HG03159 (cell line): ENCODE measurements around the gene SENP3.

ENCODE experiments used
- ATAC-seq: cut with Tn5 transposase; IDR thresholded peaks from one replicate; pipeline ENCODE4 v1.9.1; 2021; ENCODE audit warnings: mild to moderate bottlenecking, moderate library complexity; ENCODE audit not compliant: unreplicated experiment

The SENP3 gene

DNA sequence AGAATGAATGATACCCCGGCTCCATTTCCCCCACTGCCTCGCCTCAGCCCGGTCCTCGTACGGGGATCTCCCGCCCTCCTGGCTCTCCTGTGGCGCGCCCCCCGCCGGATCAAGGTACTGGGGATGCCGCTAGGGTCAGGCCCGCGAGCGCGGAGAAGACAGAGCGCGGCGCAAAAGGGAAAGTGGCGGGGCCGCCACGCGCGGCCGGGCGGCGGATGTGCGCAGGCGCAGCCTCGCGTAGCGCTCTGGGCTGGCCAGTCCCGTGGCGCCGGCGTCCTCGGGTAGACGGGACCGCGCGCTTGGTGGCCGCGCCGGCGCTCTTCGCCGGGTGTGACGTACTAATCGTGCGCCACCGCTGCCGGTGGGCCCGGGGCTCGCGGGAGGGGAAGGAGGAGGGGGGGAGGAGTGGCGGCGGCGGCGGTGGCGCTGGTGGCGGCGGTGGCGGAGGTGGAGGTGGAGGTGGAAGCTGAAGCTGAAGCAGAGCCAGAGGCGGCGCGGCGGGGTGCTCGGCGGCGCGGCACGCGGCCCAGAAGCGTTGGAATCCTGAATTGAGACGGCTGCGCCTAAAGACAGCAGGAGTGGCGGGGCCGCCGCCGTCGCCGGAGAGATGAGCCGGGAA is at the start of gene SENP3:
SENP3 (plus strand) TSS at position 331 of the 619 bp plus-strand sequence. CDS start 1,158 bp downstream, outside the sequence.
- peak; percentile 61 for ATAC-seq

- ATAC-seq: no peak
These were observed 49.6 kb upstream of the SENP3 start for GRCh38 chr17:7512105-7512504.

GRCh38 chr17:7512824-7513540 is 48.7 kb upstream of the SENP3 start:
- no peak for ATAC-seq

- ATAC-seq: no peak
These were observed 47.8 kb upstream of the SENP3 start for GRCh38 chr17:7513850-7514419.

DNA sequence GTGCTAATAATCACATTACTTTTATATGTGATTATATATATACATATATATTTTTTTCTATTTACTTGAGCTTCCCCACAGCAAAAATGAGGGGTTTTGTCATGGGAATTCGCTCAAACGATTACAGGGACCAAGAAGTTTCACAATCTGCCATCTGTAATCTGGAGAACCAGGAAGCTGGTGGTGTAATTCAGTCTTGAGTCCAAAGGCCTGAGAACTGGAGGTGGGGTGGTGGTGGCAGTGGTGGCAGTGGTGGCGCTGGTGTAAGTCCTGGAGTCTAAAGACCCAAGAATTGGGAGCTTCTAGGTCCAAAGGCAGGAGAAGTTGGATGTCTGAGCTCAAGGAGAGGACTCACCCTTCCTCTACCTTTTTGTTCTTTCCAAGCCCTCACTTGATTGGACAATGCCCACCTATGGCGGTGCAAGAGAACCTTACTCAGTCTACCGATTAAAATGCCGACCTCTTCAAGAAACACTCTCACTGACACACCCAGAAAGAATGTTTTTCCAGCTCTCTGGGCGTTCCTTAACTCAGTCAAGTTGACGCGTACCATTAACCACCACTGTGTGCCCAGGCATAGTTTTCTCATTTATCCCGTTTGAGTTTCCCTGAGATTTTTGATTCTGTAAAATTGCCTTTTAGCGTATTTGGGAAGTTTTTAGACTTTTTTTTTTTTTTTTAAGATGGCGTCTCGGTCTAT is 45.7 kb upstream of the SENP3 start:
- no peak for ATAC-seq

DNA sequence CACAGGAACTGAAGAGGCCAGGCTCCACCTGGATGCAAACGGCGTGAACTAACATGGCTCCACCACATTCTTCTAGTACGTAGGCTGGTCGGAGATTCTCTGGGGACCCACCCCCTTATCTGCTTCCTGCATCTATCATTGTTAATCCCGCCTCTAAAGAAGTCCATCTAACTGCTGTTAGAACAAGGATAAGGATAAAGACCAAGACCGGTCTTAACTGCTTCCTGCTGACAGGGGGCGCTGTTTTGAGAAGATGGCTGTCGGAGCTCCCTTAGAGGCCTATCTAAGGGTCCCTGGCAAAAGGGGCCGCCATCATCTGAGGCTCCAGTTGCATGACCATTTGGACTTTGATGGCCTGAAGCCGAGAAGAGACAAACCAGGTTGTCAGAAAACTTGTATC is 38.7 kb upstream of the SENP3 start:
- no peak for ATAC-seq

GRCh38 chr17:7528842-7529241 is 32.9 kb upstream of the SENP3 start:
- ATAC-seq: no peak

DNA sequence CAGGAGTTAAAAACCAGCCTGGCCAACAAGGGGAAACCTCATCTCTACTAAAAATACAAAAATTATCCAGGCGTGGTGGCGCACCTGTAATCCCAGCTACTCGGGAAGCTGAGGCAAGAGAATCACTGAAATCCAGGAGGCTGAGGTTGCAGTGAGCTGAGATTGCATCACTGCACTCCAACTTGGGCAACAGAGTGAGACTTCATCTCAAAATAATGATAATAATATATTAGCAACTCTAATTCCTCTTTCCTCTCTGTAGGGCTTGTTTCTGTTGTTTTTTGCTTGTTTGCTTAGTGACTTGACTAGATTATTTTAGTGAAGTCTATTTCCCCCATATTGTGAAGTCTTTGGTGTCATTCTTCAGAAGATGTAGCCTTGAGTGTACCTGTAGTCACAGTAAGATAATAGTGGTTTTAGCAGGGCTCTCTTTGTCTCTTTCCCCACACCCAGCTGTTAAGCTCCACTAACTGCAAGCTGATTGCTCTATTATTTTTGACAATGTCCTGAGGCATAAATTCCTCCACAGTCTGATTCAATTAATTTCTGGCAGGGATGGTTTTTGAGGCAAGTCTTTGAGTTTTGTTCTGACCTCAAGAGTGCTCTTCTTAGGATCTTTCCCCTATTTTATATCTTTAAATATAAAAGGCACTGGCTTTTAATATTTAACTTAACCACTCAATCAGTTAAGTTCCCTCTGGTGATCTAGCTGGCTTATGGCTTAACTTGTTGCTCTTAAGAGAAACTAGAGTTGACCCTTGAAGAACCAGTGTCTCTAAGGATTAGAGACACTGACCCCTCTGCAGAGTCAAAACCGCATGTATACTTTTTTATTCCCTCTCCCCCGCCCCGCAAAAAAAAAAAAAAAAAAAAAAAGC is 31.5 kb upstream of the SENP3 start:
- no peak for ATAC-seq

DNA sequence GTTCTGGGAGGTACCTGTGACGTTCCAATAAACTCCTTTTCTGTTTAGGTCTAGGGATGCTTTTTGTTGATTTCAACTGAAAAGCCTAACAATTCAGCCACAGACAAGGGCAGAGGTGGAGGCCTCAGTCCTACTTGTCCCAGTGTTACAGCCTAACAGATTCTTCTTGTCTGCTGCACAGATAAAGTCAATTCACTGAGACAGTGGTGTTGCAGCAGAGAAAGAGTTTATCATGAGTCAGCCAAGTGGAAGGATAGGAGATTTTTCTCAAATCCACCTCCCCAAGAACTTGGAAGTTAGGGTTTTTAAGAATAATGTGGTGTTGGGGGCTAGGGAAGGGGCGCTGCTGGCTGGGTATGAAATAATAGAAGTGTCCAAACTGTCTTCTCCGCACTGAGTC is 23.7 kb upstream of the SENP3 start:
- ATAC-seq: no peak

GRCh38 chr17:7538891-7539545 is 22.7 kb upstream of the SENP3 start:
- no peak for ATAC-seq

- no peak for ATAC-seq
These were observed 20.6 kb upstream of the SENP3 start for GRCh38 chr17:7541074-7541621.

- ATAC-seq: no peak
These were observed 16.8 kb upstream of the SENP3 start for GRCh38 chr17:7544911-7545310.

DNA sequence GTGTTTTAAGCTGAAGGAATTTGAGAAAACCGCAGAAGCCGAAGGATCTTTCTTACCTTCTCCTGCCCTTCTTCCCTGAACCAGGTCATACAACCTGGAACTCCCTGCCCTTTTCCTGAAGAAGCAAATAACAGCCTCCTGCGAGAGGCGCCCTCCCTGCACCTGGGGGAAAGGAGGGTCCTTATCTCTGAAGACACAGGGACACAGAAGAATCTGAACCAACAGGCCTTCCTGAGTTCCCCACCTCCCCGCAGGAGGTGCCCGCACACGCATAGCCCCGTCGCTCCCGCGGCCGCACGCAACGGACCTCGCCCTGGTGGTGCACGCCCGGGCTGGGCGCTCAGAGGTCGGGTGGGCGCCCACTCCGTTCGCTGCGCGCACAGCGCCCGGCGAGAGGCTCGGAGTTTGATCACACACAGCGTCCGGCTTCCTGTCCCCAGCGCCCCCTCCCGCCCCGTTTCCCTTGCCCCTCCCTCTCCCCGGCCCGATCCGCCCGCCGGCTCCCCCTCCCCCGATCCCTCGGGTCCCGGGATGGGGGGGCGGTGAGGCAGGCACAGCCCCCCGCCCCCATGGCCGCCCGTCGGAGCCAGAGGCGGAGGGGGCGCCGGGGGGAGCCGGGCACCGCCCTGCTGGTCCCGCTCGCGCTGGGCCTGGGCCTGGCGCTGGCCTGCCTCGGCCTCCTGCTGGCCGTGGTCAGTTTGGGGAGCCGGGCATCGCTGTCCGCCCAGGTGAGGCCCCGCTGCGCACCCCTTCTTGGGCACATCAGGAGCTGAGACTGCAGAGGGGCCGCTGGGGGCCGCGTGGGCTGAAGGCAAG is 12.9 kb upstream of the SENP3 start, which contains the start of gene TNFSF12:
TNFSF12 (plus strand) TSS at position 474 of the 816 bp plus-strand sequence; CDS start at position 570, 96 bp downstream.
- no peak for ATAC-seq

DNA sequence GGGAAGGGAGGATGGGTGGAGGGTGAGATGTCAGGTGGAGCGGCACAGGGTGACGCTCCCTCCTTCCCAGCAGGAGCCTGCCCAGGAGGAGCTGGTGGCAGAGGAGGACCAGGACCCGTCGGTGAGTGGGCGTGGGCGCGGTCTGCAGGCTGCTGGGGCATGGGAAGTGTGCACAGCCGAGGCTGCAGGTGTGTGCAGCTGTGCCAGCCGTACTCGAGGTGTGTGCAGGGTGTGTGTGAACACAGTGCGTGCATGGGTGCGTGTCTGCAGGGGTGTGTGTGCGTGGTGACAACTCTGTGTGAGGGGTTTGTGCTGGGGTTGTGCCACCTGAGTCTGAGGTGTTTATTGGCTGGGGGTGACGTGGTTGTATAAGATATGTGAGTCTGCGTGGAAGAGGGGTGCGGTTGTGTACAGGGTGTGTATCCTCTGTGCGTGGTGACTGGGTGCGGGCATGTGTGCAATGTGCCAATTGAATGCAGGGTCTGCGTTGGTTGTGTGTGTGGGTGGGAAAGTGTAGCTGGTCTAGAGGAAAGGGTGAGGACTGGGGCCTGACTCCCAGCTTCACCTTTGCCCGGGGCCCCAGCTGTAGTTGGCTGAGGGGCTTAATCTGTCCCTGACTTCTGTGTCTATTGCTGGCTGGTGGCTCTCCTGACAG is 12.2 kb upstream of the SENP3 start:
- ATAC-seq: no peak

- ATAC-seq: no peak
These were observed 11.4 kb upstream of the SENP3 start for GRCh38 chr17:7550344-7550743.

GRCh38 chr17:7551396-7551795 is 10.3 kb upstream of the SENP3 start:
- no peak for ATAC-seq

DNA sequence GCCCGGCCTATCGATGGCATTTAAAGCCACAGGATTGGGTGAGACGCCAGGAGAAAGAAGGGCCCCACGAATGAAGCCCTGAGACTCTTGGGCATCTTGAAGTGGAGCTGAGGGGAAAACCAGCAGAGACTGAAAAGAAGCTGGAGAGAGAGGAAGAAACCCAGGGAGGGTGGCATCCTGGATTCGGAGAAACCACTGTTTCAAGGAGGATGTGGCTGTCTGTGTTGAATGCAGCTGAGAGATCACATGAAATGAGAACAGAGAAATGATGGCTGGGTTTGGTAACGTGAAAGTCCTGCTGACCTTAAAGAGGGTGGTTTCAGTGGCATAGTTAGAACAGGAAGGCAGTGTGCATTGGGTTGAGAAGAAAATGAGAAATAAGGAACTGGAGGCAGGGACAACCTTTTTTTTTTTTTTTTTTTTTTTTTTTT is 9.1 kb upstream of the SENP3 start:
- peak; percentile 52 for ATAC-seq

DNA sequence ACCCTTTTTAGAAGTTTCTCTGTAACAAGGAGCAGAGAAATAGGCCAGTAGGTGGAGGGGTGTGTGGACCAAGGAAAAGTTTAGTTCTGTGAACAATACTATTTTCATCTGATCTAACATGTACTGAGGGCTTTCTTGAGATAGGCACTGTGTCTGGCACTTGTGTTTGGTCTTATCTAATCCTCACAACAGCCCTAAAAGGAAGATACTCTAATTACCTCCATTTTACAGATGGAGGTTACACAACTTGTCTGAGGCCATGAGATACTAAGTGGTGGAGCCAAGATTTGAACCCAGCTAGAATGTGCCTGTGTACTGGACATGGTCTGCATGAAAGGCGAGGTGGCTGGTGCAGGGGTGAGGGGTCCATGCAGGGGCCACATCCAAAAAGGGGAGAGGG is 8.4 kb upstream of the SENP3 start:
- no peak for ATAC-seq
